Left kidney (tissue), 2 donors: Measurements from ENCODE around the gene BTBD19. TPM values are rescaled to one million over a fixed set of nuclear protein-coding genes. Genes with fewer than 3 reads are reported as not detected.
"Not testable (repeated sequence)": the region's sequence is repeated elsewhere in the genome, so short reads cannot be mapped to it uniquely, and the experiment has no call there.

Experiments used
- DNase-seq: peaks from one replicate; pipeline ENCODE4 v3.0.0-alpha.2; 2013
- polyA plus RNA-seq: library from polyadenylated mRNA; unstranded; fragments of 120-200 nt; gene quantifications from one replicate; pipeline ENCODE4 v1.2.1, GENCODE V29; 2013; ENCODE audit not compliant: insufficient read length

Gene BTBD19
- polyA plus RNA-seq, 1 donor, result 20.9 TPM

DNA sequence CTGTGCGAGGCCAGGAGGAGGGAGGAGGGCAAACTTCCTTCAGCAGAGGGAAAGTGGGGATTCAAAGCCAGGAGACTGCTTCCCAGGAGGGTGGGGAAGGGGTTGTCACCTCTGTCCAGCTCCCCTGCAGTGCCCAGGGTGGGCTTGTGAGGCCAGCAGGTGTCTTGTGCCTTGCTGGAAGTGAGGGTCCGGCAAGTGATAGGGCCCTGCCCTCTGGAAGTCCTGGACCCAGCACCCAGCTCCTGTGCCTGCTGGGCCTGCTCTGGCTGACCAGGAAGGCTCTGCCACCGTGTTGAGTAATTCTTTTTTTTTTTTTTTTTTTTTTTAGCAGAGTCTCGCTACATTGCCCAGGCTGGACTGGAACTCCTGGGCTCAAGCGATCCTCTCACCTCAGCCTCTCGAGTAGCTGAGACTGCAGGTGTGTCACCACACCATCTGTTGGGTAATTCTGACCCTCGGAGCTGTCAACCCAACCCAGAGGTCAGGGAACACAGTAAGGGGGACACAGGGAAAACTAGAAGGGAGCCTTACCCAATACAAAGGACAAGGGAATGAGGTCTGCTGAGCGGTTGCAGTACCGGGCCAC lies 21.4 kb upstream of the BTBD19 start:
- no peak for DNase-seq

DNA sequence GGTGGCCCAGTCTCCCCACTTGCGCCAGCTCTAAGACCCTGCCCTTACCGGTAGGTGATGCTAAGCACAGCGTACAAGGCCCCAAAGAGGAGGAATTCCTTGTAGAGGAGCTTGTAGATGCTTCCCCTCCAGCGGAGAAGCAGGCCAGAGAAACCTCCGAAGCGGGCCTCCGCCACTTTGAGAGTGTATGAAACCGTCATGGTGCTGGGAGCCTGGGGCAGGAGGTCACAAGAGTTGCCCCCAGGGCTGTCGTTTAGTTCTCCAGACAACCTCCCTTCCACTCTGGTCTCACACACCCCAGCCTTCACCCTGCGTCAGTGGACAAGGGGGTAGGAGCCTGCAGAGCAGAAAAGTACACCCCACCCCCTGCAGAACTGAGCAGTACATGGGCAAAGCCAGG lies 20.8 kb upstream of the BTBD19 start:
- no peak for DNase-seq

DNA sequence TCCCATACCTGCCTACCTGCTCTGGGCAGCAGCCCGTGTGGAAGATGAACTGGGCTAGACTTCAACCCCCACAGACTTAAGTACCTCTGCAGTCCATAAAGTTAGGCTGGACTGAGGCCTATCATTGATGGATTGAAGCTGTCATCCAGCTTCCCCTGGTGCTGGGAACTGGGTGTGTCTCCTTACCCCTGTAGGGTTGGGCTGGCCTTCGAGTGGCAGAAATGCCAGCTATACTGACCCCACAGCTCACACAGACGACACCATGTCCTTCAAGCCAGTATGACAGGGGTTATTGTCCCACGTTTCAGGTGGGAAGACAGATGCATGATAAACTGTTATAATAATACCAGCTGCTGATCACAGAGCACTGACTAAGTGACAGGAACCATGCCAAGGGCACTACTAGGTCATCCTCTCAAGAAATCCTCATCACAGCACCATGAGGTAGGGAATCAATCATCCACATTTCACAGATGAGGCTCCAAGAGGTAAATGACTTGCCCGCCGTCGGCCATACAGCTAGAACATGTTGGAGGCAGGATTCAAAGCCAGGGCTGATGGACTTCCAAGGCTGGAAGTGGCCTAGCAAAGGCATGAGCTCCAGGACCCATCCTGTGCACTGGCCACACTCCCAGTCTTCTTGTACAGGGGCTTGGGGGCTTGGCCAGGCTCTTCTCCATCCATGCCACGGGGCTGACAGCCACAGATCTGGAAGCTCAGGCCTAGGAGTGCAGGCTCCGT lies 20.0 kb upstream of the BTBD19 start, which contains the start of gene BEST4:
TSS of gene BEST4 (minus strand) at position 51 of the 741 bp plus-strand sequence. CDS start 465 bp downstream, outside the sequence.
- DNase-seq, result no peak

GRCh38 chr1:44790968-44791801 lies 17.1 kb upstream of the BTBD19 start:
- no peak for DNase-seq

- DNase-seq, result no peak
These were observed 15.4 kb upstream of the BTBD19 start for GRCh38 chr1:44792736-44793502.

GRCh38 chr1:44797886-44798285 lies 10.4 kb upstream of the BTBD19 start:
- DNase-seq, result not testable (repeated sequence)

DNA sequence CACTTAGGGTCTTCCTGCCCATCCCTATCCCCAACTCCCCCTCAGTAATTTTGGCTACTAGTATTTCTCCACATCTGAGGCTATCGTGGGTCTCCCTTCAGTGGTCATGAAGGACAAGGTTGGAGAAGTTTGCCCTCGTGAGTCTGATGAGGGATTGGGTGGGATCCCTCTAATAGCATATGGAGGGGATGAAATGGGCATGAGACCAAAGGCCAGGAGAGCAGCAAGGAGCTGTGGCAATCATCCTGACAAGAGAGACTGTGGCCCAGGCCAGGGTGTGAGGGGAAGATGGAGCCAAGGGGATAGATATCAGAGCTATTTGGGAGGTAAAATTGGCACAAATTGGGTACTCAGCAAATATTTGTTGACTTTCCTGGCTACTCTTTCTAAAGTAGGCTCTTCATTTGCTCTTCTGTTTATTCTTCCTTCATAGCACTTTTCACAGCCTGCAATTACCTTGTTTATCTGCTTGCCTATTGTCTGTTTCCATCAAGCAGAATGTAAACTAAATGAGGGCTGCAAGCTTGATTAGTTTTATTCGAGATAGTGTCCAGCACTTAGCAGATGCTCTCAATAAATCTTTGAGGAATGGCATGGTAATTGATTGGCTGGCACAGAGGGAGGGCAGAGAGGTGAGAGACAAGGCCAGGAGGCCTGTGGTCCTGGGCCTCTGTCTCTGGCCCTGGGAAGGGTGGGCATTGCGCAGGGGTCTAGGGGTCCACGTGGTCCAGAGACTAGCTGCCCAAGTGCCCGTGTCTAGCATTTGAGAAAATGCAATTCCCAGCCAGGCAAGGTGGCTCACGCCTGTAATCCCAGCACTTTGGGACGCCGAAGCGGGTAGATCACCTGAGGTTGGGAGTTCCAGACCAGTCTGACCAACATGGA lies 9.6 kb upstream of the BTBD19 start:
- DNase-seq, result no peak

- DNase-seq, result peak; percentile 96
These were observed 8.3 kb upstream of the BTBD19 start, which contains the start of gene PLK3 for GRCh38 chr1:44799770-44800584. PLK3 (plus strand) TSS chr1:44800377; CDS start chr1:44800464, 87 bp downstream.

DNA sequence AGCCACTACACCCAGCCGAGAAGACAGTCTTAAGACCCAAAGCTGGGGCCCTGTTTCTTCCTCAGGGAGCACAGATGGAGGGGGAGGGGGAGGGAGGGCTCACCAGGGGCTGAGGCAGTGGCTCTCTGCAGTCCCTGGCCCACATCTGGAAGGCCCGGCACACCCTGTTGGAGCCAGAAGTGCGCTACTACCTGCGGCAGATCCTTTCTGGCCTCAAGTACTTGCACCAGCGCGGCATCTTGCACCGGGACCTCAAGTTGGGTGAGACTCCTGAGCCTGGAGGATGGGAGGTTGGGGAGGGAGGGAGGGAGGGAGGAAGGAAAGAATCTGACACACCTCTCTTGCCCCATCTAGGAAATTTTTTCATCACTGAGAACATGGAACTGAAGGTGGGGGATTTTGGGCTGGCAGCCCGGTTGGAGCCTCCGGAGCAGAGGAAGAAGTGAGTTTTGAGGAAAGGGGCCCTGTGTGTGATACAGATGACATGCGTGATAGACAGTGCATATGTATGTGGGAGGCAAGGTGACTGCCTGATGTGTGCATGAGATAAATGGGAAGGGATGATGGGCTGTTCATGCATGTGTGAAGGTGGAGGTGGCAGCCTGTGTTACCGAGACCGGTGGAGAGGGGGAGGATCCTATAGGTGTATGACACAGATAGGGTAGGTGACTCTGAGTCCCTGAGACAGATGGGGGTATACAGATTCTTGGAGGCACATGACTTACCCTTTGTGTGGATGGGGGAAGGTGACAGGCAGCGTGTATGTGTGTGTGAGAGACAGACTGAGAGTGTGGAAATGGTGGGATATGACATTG lies 6.6 kb upstream of the BTBD19 start:
- no peak for DNase-seq

DNA sequence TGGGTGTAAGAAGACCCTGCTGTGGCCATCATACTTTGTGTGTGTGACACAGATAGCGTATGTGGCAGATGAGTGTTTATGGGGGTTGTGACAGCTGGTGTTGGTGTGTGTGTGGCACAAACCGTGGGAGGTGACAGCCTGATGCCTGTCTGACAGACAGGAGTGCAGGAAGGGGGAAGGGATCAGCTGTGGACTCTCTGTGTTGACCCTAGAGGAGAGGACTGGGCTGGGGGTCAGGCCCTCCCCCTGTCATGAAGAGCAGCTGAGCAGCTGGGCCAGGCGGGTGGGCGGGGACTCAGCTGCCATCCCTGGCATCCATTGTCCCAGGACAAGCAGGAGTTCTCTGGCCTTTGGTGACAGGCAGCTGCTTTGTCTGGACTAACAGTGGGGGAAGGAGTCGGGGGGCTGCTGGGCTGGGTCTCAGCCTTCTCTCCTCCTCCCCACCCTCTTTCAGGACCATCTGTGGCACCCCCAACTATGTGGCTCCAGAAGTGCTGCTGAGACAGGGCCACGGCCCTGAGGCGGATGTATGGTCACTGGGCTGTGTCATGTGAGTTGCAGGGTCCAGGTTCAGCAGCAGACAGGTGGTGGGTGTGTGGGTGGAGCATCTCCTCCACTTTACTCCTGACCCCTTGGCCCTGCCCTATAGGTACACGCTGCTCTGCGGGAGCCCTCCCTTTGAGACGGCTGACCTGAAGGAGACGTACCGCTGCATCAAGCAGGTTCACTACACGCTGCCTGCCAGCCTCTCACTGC lies 5.8 kb upstream of the BTBD19 start:
- DNase-seq, result peak; percentile 26

GRCh38 chr1:44803062-44803311 lies 5.3 kb upstream of the BTBD19 start:
- no peak for DNase-seq

DNA sequence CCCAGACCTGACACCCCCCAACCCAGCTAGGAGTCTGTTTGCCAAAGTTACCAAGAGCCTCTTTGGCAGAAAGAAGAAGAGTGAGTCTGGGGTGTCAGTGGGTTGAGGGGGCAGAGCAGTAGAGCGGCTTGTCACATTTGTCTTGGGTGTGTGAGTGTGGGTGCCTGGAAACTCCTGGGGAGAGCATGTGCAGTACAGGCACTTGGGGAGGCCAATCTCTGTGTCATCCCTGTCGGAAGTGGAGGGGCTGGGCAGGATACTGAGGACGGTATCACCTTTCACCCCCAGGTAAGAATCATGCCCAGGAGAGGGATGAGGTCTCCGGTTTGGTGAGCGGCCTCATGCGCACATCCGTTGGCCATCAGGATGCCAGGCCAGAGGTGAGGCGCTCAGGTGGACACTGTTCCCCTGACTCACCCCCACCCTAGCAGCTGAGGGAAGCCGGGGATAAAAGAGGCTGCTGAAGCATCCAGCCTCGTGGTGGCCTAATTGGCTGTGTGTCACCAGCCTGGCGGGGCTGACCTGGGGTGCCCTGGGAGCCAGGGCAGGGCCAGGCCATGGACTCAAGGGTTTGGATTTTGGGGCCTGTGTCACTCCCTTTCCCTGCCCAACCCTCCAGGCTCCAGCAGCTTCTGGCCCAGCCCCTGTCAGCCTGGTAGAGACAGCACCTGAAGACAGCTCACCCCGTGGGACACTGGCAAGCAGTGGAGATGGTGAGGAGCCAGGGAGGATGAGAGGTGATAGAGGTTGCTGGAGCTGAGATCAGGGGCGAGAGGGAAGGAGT lies 4.8 kb upstream of the BTBD19 start:
- no peak for DNase-seq

- no peak for DNase-seq
These were observed 2.9 kb upstream of the BTBD19 start for GRCh38 chr1:44805311-44806024.

- DNase-seq, result no peak
These were observed 2.2 kb upstream of the BTBD19 start for GRCh38 chr1:44806025-44806703.

GRCh38 chr1:44806704-44807363 lies 1.5 kb upstream of the BTBD19 start, which contains the start of gene DYNLT4:
DYNLT4 (minus strand) TSS chr1:44807351; CDS start chr1:44806668, 683 bp downstream.
- DNase-seq, result no peak
